A549 (cell line): ENCODE data around the gene SERPINC1. TPM values are rescaled to one million over a fixed set of nuclear protein-coding genes. Genes with fewer than 3 reads are reported as not detected.

Experiments
- ATAC-seq, 2 experiments: fragments of 200-7000 bp in 1 of 2; fragments of >200 bp in 1 of 2; cut with Nextera tagmentation in 1 of 2; cut with Tn5 transposase in 1 of 2; 3 replicates each; pipeline versions ENCODE4 v1.8.0 to v1.9.1; 2018 to 2020; ENCODE audit warnings: mild to moderate bottlenecking in 1 of 2, moderate library complexity in 1 of 2
- CTCF ChIA-PET: fragments of 300-600 bp; sonication (Branson Sonifier 250); formaldehyde crosslinking; extraction: SDS; loops from one replicate; lab custom pipeline; 2021; ENCODE audit warnings: antibody characterized with exemption, inconsistent platforms; lab: Yijun Ruan, JAX
- POLR2A ChIA-PET: fragments of 350-600 bp; formaldehyde crosslinking; extraction: SDS; loops from one replicate; lab custom pipeline; 2021; ENCODE audit warnings: antibody characterized with exemption, inconsistent platforms; lab: Yijun Ruan, JAX
- DNase-seq, 2 experiments: peaks; one replicate each; pipeline versions ENCODE4 v3.0.0 to v3.0.0-alpha.2; 2011 to 2016; ENCODE audit warnings: low read depth in 1 of 2, low spot score in 1 of 2
- FAIRE-seq: peaks from 2 replicates; lab custom pipeline; 2011; peaks lifted over from hg19 to GRCh38; lab: Jason Lieb, UNC
- H3K27ac ChIP-seq, 2 experiments: fragments of >200 bp; sonication (Bioruptor Twin); formaldehyde crosslinking; 3 replicates each; pipeline ENCODE4 v1.5.1; 2016 to 2017
- H3K4me1 ChIP-seq: fragments of >200 bp; sonication (Bioruptor Twin); formaldehyde crosslinking; 3 replicates; pipeline ENCODE4 v1.6.1; 2016
- H3K4me2 ChIP-seq: fragments of >200 bp; sonication (Bioruptor Twin); formaldehyde crosslinking; 3 replicates; pipeline ENCODE4 v1.6.1; 2016
- H3K4me3 ChIP-seq: fragments of >200 bp; sonication (Bioruptor Twin); formaldehyde crosslinking; 3 replicates; pipeline ENCODE4 v1.5.1; 2016
- H3K9me3 ChIP-seq: fragments of >200 bp; sonication (Bioruptor Twin); formaldehyde crosslinking; 3 replicates; pipeline ENCODE4 v1.6.1; 2016
- CBX8 ChIP-seq: fragments of 200-600 bp; sonication (generic); IDR thresholded peaks from 2 replicates; pipeline ENCODE4 v1.6.1; 2016
- CHD2 ChIP-seq: fragments of 150-350 bp; IDR thresholded peaks from 2 replicates; pipeline ENCODE4 v1.6.1; 2014; ENCODE audit warnings: low read length; ENCODE audit not compliant: partially characterized antibody
- CHD4 ChIP-seq: fragments of 200-600 bp; sonication (generic); IDR thresholded peaks from 2 replicates; pipeline ENCODE4 v1.6.1; 2016; ENCODE audit warnings: antibody characterized with exemption, mild to moderate bottlenecking, borderline replicate concordance
- GATA3 ChIP-seq: IDR thresholded peaks from 2 replicates; pipeline ENCODE4 v1.6.1; 2012; ENCODE audit warnings: borderline replicate concordance
- HDAC2 ChIP-seq: fragments of 200-600 bp; sonication (generic); IDR thresholded peaks from 2 replicates; pipeline ENCODE4 v1.6.1; 2016
- HES2 ChIP-seq: fragments of >200 bp; sonication (Bioruptor Twin); formaldehyde crosslinking; IDR thresholded peaks from 2 replicates; pipeline ENCODE4 v1.6.1; 2016
- HEYL ChIP-seq: fragments of 250-450 bp; sonication (Bioruptor Pico); IDR thresholded peaks from 2 replicates; pipeline ENCODE4 v1.8.0; 2021; ENCODE audit warnings: mild to moderate bottlenecking, moderate library complexity
- HOXA7 ChIP-seq: fragments of 250-450 bp; sonication (Bioruptor Pico); IDR thresholded peaks from 2 replicates; pipeline ENCODE4 v1.5.0; 2020; ENCODE audit warnings: mild to moderate bottlenecking, moderate library complexity
- HOXB13 ChIP-seq: fragments of 250-450 bp; sonication (Bioruptor Pico); IDR thresholded peaks from 2 replicates; pipeline ENCODE4 v1.5.0; 2020; ENCODE audit warnings: low read depth, mild to moderate bottlenecking, moderate library complexity
- HOXB5 ChIP-seq: fragments of 250-450 bp; sonication (Bioruptor Pico); IDR thresholded peaks from 2 replicates; pipeline ENCODE4 v1.5.0; 2020; ENCODE audit warnings: mild to moderate bottlenecking, moderate library complexity
- KDM1A ChIP-seq: fragments of 200-600 bp; sonication (generic); IDR thresholded peaks from 2 replicates; pipeline ENCODE4 v1.6.1; 2016; ENCODE audit warnings: low read depth, mild to moderate bottlenecking
- KDM5A ChIP-seq: fragments of 200-600 bp; sonication (generic); IDR thresholded peaks from 2 replicates; pipeline ENCODE4 v1.6.1; 2016; ENCODE audit warnings: antibody characterized with exemption, mild to moderate bottlenecking
- MAX ChIP-seq: IDR thresholded peaks from 2 replicates; pipeline ENCODE4 v1.6.1; 2012
- MYC ChIP-seq: IDR thresholded peaks from 2 replicates; pipeline ENCODE4 v1.6.1; 2012; ENCODE audit warnings: mild to moderate bottlenecking, inconsistent platforms, low read length, improper control_type of control experiment, borderline replicate concordance
- NFE2L2 ChIP-seq: fragments of 150-350 bp; conservative IDR thresholded peaks from 2 replicates; pipeline ENCODE4 v1.6.1; 2014; ENCODE audit warnings: low read length
- NPAS2 ChIP-seq: fragments of 250-450 bp; sonication (Bioruptor Pico); IDR thresholded peaks from 2 replicates; pipeline ENCODE4 v1.8.0; 2022; ENCODE audit warnings: mild to moderate bottlenecking, moderate library complexity, borderline replicate concordance
- POLR2AphosphoS2 ChIP-seq: conservative IDR thresholded peaks from 2 replicates; pipeline ENCODE4 v1.6.1; 2012; ENCODE audit warnings: low read length, improper control_type of control experiment, inconsistent platforms
- REST ChIP-seq: fragments of 200-600 bp; sonication (generic); IDR thresholded peaks from 2 replicates; pipeline ENCODE4 v1.6.1; 2016; ENCODE audit warnings: antibody characterized with exemption, mild to moderate bottlenecking, moderate library complexity
- ZFP36 ChIP-seq: fragments of 450-650 bp; IDR thresholded peaks from 2 replicates; pipeline ENCODE4 v1.6.1; 2014; ENCODE audit warnings: borderline replicate concordance; ENCODE audit not compliant: partially characterized antibody
- ZSCAN20 ChIP-seq: fragments of 250-450 bp; sonication (Bioruptor Pico); IDR thresholded peaks from 2 replicates; pipeline ENCODE4 v1.8.0; 2022; ENCODE audit warnings: mild to moderate bottlenecking, moderate library complexity
- WGBS: methylation state at CpG from one replicate; pipeline ENCODE4 v1.1.6; 2017; ENCODE audit errors: missing lambda C conversion rate; 5-methylcytosine and 5-hydroxymethylcytosine counted together
- polyA plus RNA-seq, 4 experiments: library from polyadenylated mRNA; depleted of rRNA in 3 of 4; stranded (reverse); fragments of >200 nt; fragmentation: RNase III in 1 of 4; extraction: RNeasy Plus Mini Kit Qiagen cat#74134 plus additional on column Dnase treatment in 1 of 4; gene quantifications; 2 replicates in 3 of 4; 3 replicates in 1 of 4; pipeline ENCODE4 v1.2.3, GENCODE V29; 2011 to 2017
- TF ChIP-seq, protein P1 (sequence below): fragments of >200 bp; sonication (Bioruptor Twin); formaldehyde crosslinking; IDR thresholded peaks from 3 replicates; pipeline ENCODE4 v1.5.1; 2016

Gene SERPINC1
- polyA plus RNA-seq, 2 of the 4 experiments (the other 2 are of a cell fraction) = 0.05 to 0.13 TPM

DNA sequence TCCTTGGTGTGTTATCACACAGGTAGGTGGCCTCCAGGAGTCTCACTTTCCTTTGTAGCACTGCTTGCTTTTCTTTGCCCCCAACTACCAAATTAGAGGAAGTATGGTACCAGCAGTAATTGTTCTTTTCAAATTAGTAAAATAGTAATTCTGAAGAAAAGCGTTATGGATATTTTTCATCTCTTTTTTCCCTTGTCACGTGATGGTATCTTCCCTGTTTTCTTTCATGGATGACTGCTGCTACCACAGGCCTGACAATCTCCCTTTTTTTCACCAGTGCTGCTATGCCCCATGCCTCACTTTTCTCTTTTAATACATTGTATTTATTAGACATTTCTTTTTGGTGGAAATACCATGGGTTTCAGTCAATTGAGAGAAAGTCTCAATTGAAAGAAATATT is 45.6 kb downstream of the SERPINC1 start:
- ChIA-PET POLR2A (no interaction called here), CTCF (no interaction called here)
- Histone ChIP-seq H3K4me1 (peaks cover 9% of the 10 kb centered on the region), H3K4me2 (no peak overlapping the region), H3K9me3 (no peaks in the 10 kb centered on the region), H3K4me3 (no peak overlapping the region), H3K27ac (no peak overlapping the region)
- ATAC-seq (no peak), DNase-seq (no peak), FAIRE-seq (no peak)
- TF ChIP-seq HOXA7 (no peak), HDAC2 (no peak), POLR2AphosphoS2 (no peak), CHD4 (no peak)
- TF ChIP-seq, protein P1, sequence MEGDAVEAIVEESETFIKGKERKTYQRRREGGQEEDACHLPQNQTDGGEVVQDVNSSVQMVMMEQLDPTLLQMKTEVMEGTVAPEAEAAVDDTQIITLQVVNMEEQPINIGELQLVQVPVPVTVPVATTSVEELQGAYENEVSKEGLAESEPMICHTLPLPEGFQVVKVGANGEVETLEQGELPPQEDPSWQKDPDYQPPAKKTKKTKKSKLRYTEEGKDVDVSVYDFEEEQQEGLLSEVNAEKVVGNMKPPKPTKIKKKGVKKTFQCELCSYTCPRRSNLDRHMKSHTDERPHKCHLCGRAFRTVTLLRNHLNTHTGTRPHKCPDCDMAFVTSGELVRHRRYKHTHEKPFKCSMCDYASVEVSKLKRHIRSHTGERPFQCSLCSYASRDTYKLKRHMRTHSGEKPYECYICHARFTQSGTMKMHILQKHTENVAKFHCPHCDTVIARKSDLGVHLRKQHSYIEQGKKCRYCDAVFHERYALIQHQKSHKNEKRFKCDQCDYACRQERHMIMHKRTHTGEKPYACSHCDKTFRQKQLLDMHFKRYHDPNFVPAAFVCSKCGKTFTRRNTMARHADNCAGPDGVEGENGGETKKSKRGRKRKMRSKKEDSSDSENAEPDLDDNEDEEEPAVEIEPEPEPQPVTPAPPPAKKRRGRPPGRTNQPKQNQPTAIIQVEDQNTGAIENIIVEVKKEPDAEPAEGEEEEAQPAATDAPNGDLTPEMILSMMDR = no peak
- 86% methylated on average over 2 of the region's 2 CpGs for WGBS

DNA sequence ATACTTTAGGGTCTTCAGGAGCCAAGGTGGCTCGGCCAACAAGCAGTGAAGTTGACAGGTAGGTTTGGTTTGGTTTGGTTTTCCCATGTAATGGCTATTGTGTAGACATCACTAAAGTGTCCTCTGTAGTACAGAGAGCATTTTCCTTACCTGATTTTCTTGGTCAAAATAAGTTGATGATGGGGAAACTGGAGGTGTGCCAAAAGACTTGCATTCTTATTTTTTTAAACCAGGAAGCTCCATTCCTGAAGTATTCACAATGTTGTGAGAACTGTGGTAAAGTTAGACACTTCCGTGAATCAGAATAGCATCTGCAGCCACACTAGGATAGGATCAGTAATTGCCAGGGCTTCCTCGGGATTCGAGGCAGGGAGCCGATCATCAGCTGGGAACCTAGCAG is 46.0 kb downstream of the SERPINC1 start:
- no peak overlapping the region for H3K27ac ChIP-seq
- ATAC-seq = no peak
- TF ChIP-seq GATA3 = no peak
- no peak for TF ChIP-seq KDM5A
- TF ChIP-seq HEYL (CRISPR knock-in tag) = no peak
- no peak for TF ChIP-seq CBX8
- TF ChIP-seq KDM1A = no peak
- no peak for TF ChIP-seq HOXB5 (CRISPR knock-in tag)
- no peak for TF ChIP-seq HES2
- TF ChIP-seq ZSCAN20 (CRISPR knock-in tag) = no peak
- no peak for TF ChIP-seq CHD2
- TF ChIP-seq HOXB13 (CRISPR knock-in tag) = no peak
- no peak for TF ChIP-seq NFE2L2
- no peak for TF ChIP-seq MAX
- TF ChIP-seq MYC = no peak
- no peak for TF ChIP-seq REST
- TF ChIP-seq NPAS2 (CRISPR knock-in tag) = no peak
- no peak for TF ChIP-seq ZFP36
- no peak for TF ChIP-seq HDAC2
- TF ChIP-seq, all 56 proteins: peak for 0
- no peak overlapping the region for H3K4me2 ChIP-seq
- no peak overlapping the region for H3K4me3 ChIP-seq
- H3K9me3 ChIP-seq = no peaks in the 10 kb centered on the region
- ChIA-PET POLR2A (no interaction called here), CTCF (interaction anchor here (2.6 kb wide), 1 partner anchor 43 kb away, joined by 14 read pairs; no protein-coding TSS in a partner anchor)
- FAIRE-seq (no peak), DNase-seq (no peak)
- 94% methylated on average over 5 of the region's 5 CpGs for WGBS
- H3K4me1 ChIP-seq = peaks cover 9% of the 10 kb centered on the region
